Measurements from ENCODE around the gene OGG1. TPM values are rescaled to one million over a fixed set of nuclear protein-coding genes. Genes with fewer than 3 reads are reported as not detected.
A peak's percentile ranks its signal among the peaks of the same experiment; 100 is the strongest.

Gene OGG1
- total and polyA plus RNA-seq, 9 of the 15 experiments (the other 6 are each of a cell fraction or from before 2014, with no cell fraction given) = 6.6 to 33.0 (median 24.4) TPM

DNA sequence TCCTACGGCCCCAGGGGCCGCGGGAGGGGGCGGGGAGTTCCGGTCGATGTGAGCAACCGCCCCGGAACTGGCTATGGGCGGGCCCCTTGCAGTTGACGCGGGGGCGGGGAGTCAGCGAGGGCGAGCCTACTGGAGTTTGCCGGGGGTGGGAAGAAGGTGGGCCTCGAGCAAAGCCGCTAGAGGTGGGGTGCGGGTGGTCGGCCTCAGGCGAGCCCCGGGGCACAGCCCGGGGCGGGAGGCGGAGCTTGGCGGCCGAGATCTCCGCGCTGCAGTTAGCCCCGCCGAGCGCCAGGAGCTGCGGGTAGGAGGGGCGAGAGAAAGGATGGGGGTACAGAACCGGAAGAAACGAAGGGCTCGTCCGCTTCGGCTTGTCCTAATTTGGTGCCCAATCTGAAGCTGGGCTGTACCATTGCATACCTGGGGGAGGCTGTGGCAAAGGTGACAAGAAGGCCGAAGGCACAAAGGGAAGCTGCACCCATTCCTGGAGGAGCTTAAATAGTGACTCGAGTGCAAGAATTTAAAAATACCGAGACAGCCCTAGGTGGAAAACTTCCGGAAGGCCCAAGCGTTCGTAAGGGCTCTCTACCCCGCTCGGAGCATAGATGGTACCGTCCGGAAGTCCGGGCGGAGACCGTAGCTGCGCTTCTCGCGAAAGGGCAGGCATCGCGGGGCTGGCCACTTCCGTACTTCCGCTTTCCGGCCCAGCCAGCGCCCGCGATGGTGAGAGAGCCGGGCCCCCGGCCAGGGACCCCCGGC, 42.8 kb downstream of the OGG1 start, which contains the start of the genes ARPC4 and TADA3 (continued):
- TF ChIP-seq ZNF280B (CRISPR knock-in tag; IDR thresholded peaks at IDR 0.05) (no peak), PHF20 (IDR thresholded peaks at IDR 0.05; ENCODE audit: partially characterized antibody) (peak; percentile 55), ZNF695 (CRISPR knock-in tag; IDR thresholded peaks at IDR 0.05) (no peak), TFAM (CRISPR knock-in tag; conservative IDR thresholded peaks at IDR 0.05) (no peak), TBL1XR1 (IDR thresholded peaks at IDR 0.05; ENCODE audit: low read length in 2 of 2) (peak; percentile 17 to 54; a peak in 1 of 4 replicates)

DNA sequence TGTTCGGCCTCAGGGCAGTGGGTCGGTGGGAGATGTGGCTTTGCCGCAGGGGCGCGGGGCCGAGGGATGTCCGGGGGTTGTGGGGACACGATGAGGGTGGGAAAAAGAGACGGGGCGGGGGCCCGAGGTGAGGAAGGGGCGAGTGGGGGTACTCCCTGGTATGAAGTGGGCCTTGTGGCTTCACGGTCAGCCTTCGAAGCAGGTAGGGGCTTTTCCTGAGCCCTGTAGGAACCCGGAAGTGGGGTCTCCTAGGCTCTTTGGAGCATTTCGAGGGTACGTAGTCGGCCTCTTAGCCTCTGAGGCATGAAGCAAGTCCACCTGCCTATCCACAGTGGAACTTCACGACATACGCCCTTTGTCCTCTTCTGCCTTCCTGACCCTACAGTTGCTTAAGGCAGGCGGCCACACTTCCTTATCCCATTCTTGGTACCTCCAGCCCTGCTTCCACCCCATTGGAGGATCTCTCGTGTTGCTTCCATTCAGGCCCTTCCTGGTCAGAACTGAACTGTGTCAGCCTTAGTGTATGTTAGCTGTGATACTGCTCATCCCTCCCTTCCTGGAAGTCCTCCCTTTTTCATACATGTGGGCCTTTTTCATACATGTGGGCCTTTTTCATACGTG, 43.5 kb downstream of the OGG1 start:
- H3K79me2 ChIP-seq (ENCODE audit: control insufficient read depth, insufficient read depth, low read length) = peaks cover 69% of the 10 kb centered on the region
- H3K4me3 ChIP-seq = peak overlapping the region; percentile 99
- peak overlapping the region; percentile 97 for H2AFZ ChIP-seq (ENCODE audit: low read depth, low read length)
- DNase-seq (ENCODE audit: extremely low read depth in 1 of 4, low spot score in 3 of 4) = peak; percentile 56 to 93 (median 82)
- H3K4me1 ChIP-seq (replicated peaks in 1 of 2; ENCODE audit: control insufficient read depth in 2 of 2, insufficient read depth in 2 of 2, low read length in 2 of 2) = peaks cover 8 to 11% of the 10 kb centered on the region in 2 experiments; a peak in 4 of 5 replicates
- FAIRE-seq = peak; percentile 32
- peaks cover 3% of the 10 kb centered on the region; the same call in 1 of the 2 replicates for H4K20me1 ChIP-seq (replicated peaks; ENCODE audit: control insufficient read depth, insufficient read depth, low read length)
- intact Hi-C loops (cut with micrococcal nuclease) (loop anchor here (5.0 to 10.0 kb wide), 2 partner anchors 76 to 288 kb away; no protein-coding TSS in a partner anchor), in situ Hi-C loops (cut with MboI) (no loop called here)
- CTCF ChIA-PET (ENCODE audit: low intra/inter-chr PET ratio) = no interaction called here
- BruUV-seq (replicated peaks) = TSS peak; percentile 54
- H3K9me1 ChIP-seq (ENCODE audit: control insufficient read depth, insufficient read depth, low read length) = peaks cover 3% of the 10 kb centered on the region
- peak overlapping the region; percentile 100 for H3K27ac ChIP-seq (ENCODE audit: extremely low read depth, low read depth, low read length)
- under 1% methylated on average over 13 of the region's 23 CpGs for WGBS (ENCODE audit: insufficient coverage, low coverage, missing lambda C conversion rate)
- peaks cover 77% of the 10 kb centered on the region for H3K36me3 ChIP-seq (ENCODE audit: control insufficient read depth, insufficient read depth, low read length)
- peak; percentile 53 for ATAC-seq
- POLR2A ChIA-PET = interaction anchor here (0.5 to 2.9 kb wide), 25 partner anchors 8 to 527 kb away, joined by 3 to 49 read pairs (median 4); partner anchors contain the start of genes BRPF1, OGG1, RPUSD3 and SEC13
- peak overlapping the region; percentile 100 for H3K4me2 ChIP-seq (ENCODE audit: insufficient read depth, low read length)
- H3K9me3 ChIP-seq (replicated peaks; ENCODE audit: control insufficient read depth, insufficient read depth, low read depth, low read length) = no peaks in the 10 kb centered on the region
- no peaks in the 10 kb centered on the region for H3K27me3 ChIP-seq (ENCODE audit: control insufficient read depth in 2 of 2, insufficient read depth in 2 of 2, low read length in 2 of 2)
- peak overlapping the region; percentile 94 to 100 for H3K9ac ChIP-seq (ENCODE audit: insufficient read depth in 1 of 2, low read depth in 2 of 2, low read length in 2 of 2)
- TF ChIP-seq LCOR (CRISPR knock-in tag; IDR thresholded peaks at IDR 0.05) (peak; percentile 48; the same call in 1 of the 2 replicates), DDX20 (tag; IDR thresholded peaks at IDR 0.05; ENCODE audit: low read depth) (no peak), MBD2 (IDR thresholded peaks at IDR 0.05; ENCODE audit: borderline replicate concordance, low read depth) (no peak), HNRNPLL (IDR thresholded peaks at IDR 0.05; ENCODE audit: low read depth, low read length, poor library complexity, severe bottlenecking) (no peak)
- TF ChIP-seq, protein P1, sequence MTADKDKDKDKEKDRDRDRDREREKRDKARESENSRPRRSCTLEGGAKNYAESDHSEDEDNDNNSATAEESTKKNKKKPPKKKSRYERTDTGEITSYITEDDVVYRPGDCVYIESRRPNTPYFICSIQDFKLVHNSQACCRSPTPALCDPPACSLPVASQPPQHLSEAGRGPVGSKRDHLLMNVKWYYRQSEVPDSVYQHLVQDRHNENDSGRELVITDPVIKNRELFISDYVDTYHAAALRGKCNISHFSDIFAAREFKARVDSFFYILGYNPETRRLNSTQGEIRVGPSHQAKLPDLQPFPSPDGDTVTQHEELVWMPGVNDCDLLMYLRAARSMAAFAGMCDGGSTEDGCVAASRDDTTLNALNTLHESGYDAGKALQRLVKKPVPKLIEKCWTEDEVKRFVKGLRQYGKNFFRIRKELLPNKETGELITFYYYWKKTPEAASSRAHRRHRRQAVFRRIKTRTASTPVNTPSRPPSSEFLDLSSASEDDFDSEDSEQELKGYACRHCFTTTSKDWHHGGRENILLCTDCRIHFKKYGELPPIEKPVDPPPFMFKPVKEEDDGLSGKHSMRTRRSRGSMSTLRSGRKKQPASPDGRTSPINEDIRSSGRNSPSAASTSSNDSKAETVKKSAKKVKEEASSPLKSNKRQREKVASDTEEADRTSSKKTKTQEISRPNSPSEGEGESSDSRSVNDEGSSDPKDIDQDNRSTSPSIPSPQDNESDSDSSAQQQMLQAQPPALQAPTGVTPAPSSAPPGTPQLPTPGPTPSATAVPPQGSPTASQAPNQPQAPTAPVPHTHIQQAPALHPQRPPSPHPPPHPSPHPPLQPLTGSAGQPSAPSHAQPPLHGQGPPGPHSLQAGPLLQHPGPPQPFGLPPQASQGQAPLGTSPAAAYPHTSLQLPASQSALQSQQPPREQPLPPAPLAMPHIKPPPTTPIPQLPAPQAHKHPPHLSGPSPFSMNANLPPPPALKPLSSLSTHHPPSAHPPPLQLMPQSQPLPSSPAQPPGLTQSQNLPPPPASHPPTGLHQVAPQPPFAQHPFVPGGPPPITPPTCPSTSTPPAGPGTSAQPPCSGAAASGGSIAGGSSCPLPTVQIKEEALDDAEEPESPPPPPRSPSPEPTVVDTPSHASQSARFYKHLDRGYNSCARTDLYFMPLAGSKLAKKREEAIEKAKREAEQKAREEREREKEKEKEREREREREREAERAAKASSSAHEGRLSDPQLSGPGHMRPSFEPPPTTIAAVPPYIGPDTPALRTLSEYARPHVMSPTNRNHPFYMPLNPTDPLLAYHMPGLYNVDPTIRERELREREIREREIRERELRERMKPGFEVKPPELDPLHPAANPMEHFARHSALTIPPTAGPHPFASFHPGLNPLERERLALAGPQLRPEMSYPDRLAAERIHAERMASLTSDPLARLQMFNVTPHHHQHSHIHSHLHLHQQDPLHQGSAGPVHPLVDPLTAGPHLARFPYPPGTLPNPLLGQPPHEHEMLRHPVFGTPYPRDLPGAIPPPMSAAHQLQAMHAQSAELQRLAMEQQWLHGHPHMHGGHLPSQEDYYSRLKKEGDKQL (CRISPR knock-in tag; IDR thresholded peaks at IDR 0.05; ENCODE audit: borderline replicate concordance) = 0 out of 2 replicates have a peak, but pooled peaks have one; percentile 15
